GM21423 (cell line): ENCODE measurements around the gene SAPCD2.

Experiments used
- ATAC-seq: cut with Tn5 transposase; IDR thresholded peaks from one replicate; pipeline ENCODE4 v1.9.1; 2021; ENCODE audit warnings: mild to moderate bottlenecking, moderate library complexity; ENCODE audit not compliant: unreplicated experiment

SAPCD2 gene

DNA sequence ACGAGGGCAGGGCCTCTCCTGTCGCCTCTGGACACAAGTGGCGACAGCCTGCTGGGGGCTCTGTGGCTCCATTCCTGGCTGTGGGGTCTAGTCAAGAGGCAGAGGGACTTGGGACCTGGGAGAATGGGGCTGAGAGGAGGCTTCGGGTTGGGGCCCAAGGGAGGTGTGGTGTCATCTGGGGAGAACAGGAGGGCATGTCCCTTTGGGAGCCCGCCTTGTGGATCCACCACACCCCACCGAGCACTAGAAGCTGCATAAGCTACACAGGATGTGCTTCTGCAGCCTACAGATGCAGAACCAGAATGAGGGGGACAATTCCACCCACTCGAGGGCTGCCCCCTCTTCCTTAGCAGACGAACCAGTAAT lies 12.6 kb upstream of the SAPCD2 start:
- ATAC-seq: no peak

GRCh38 chr9:137082222-137082924 lies 12.0 kb upstream of the SAPCD2 start:
- no peak for ATAC-seq

DNA sequence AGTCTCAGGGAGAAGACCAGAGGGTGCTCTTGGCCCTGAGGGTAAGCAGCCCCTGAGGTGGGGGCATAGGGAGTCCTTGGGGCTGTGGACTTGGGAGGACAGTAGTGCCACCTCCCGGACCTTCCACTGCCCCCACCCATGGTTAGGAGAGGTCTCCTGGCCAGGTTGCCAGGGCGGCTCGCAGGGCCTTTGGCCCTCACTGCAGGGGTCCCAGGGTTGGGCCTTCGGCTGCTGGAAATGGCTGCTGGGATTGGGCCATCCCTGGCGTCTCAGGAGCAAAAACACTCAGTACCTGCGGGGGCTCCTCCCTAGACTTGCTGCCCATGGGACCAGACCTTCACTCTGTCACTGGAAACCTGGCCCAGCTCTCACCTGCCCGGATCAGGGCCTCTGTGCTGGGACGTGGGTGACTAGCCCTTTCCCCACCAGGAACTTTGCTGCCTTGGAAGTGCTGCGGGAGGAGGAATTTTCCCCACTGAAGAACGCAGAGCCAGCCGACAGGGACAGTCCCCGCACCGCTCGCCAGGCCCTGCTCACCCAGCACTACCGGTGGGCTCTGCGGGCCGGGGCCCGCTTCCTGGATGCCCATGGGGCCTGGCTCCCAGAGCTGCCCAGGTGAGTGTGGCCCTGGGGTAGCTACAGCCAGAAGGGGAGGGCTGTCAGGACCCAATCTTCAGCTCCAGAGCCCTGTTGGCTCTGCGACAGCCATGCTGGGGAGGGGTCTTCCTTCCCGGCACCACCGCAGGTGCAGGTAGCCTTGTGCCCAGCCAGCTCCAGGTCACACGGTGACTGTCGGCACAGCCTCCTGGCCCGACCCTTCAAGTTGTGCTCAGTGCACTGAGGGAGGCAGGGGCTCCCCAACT lies 10.1 kb upstream of the SAPCD2 start:
- no peak for ATAC-seq

GRCh38 chr9:137079401-137079787 lies 9.0 kb upstream of the SAPCD2 start:
- no peak for ATAC-seq

DNA sequence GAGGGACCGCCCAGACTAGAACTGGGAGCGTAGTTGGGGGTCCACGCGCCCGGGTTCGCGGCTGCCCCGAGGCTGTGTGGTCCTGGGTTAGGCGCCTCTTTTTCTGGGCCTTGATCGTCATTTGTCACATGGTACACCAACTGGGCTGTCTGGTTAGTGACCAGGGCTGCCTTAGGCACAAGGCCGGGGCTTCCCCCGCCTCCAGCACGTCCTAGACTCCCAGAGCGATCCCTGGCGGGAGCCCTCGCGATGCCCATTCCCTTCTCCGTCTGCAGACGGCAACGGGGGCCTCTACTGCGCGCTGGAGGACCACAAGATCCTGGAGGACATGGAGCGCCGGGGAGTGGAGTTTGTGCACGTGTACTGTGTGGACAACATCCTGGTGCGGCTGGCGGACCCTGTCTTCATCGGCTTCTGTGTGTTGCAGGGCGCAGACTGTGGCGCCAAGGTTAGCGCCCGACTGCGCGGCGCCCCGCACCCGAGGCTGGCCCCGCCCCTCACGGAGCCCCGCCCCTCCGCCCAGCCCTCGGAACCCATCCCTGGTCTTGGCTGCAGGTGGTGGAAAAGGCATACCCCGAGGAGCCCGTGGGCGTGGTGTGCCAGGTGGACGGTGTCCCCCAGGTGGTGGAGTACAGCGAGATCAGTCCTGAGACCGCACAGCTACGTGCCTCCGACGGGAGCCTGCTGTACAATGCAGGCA lies 8.5 kb upstream of the SAPCD2 start:
- no peak for ATAC-seq

DNA sequence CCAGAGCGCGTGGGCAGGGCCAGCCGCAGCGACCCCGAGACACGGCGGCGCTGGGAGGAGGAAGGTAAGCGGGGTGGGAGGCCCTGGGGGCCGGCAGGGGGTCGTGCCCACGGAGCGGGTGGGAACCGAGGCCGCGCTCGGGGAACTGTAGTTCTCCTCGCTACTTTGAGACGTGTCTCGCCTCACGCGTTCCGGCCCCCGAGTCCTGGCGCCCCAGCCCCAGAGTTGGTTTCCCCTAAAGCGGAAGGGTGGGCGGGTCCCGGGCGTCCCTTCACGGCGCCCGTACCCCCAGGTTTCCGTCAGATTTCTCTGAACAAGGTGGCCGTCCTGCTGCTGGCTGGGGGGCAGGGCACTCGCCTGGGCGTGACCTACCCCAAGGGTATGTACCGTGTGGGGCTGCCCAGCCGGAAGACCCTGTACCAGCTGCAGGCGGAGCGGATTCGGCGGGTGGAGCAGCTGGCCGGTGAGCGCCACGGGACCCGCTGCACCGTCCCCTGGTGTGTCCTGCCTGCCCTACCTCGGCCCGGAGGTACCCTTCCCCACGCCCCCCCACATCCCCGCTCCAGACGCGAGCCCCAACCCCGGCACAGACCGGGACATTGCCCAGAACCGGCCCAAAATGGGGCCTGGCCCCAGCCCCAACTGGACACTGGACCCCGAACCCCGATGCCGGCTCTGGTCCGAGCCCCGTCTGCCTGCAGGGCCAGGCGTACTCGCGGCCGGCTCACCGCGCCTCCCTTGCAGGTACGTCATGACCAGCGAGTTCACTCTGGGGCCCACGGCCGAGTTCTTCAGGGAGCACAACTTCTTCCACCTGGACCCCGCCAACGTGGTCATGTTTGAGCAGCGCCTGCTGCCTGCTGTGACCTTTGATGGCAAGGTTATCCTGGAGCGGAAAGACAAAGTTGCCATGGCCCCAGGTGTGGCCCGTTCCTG lies 7.7 kb upstream of the SAPCD2 start:
- peak; percentile 25 for ATAC-seq

- ATAC-seq: peak; percentile 42
These were observed 6.8 kb upstream of the SAPCD2 start, which contains the start of gene UAP1L1 for GRCh38 chr9:137077010-137077747. Gene UAP1L1, plus strand, starts transcription at chr9:137077517. Its CDS starts 16 bp downstream, at chr9:137077533.

GRCh38 chr9:137076636-137077009 lies 6.3 kb upstream of the SAPCD2 start:
- no peak for ATAC-seq

DNA sequence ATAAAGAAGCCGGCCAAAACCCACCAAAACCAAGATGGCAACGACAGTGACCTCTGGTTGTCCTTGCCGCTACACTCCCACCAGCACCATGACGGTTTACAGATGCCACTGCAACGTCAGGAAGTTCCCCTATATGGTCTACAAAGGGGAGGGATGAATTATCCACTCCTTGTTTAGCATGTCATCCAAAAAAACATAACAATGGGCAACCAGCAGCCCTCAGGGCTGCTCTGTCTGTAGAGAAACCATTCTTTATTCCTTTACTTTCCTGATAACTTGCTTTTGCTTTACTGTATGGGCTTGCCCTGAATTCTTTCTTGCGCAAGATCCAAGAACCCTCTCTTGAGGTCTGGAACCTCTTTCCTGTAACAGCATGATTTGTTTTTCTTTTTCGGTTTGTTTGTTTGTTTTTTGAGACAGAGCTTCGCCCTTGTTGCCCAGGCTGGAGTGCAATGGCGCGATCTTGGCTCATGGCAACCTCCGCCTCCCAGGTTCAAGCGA lies 5.0 kb upstream of the SAPCD2 start:
- ATAC-seq: no peak

DNA sequence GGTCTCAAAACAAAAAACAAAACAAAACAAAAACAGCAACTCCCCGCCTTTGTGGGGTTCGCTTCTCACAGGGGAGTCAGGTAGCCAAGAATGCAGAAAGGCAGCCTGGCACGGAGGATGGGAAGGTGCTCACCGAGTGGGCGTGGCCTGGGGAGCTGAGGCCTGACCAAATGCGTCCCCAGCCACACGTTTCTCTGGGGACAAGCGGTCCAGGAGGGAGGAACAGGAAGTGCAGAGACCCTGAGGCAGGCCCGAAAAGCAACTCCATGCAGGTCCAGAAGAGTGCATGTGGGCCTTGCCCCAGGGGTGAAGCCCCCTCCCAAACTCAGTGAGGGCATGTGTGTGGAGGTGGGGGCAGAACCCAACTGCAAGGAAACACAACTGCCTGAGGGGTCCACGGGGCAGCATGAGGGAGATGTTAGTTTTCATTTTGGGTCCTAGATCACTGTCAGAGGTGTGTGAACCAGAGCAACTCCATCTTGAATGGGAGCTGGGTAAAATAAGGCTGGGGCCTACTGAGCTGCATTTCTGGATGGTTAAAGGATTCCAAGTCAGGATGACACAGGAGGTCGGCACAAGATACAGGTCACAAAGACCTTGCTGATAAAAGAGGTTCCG lies 4.4 kb upstream of the SAPCD2 start:
- no peak for ATAC-seq

DNA sequence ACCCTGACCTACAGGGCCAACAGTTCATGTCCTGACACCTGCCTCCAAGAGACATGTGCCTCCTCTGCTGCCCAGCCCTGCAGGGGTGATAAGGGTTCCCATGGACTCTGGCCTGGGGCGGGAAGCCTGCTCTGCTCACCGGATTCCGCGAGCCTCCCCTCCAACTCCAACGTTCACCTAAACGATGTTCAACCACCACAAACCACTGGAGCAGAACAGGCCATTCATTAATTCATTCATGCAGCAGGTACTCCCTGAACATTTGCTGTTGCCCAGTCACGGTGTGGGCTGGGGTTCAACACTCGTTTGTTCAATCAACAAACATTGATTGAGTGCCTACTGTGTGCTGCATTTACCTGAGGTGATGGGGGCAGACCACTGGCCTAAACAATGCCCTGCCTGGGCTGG lies 3.6 kb upstream of the SAPCD2 start:
- no peak for ATAC-seq

DNA sequence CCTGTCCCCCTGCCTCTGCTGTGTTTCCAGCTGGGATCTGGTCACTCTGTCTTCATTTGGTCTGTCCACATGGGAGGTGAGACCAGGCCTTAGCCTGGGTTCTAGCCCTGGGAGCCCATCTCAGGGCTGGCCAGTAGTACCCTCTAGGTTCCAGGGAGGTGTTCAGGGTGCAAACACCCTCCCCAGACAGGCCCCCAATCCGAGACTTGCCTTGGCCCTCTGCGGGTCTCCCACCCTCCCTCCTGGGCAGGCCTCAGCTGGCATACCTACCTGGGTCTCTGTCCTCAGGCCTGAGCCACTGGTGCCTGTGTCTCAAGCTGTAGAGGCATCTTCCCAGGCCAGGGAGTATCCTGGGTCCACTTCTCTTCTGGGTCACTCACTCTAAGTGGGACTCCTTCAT lies 925 bp upstream of the SAPCD2 start:
- ATAC-seq: no peak

DNA sequence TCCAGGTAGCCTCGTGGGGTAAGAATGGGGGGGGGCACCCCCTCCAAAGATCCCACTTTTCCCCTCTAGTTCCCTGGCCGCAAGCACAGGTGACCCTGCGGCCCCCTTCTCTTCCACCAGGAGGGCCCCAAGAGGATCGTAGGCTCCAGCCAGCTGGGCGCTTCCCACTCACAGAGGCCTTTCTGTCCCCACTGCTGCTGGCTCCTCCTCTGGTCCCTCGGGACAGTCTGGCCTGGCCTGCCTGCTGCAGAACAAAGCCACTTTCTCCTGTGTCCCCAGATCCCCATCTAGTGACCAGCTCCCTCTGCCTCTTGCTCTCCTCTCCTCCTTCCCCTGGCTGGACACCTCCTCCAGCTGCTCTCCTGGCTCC lies 534 bp upstream of the SAPCD2 start:
- ATAC-seq: peak; percentile 6

- peak; percentile 16 for ATAC-seq
These were observed 757 bp downstream of the SAPCD2 start for GRCh38 chr9:137069508-137070091.

DNA sequence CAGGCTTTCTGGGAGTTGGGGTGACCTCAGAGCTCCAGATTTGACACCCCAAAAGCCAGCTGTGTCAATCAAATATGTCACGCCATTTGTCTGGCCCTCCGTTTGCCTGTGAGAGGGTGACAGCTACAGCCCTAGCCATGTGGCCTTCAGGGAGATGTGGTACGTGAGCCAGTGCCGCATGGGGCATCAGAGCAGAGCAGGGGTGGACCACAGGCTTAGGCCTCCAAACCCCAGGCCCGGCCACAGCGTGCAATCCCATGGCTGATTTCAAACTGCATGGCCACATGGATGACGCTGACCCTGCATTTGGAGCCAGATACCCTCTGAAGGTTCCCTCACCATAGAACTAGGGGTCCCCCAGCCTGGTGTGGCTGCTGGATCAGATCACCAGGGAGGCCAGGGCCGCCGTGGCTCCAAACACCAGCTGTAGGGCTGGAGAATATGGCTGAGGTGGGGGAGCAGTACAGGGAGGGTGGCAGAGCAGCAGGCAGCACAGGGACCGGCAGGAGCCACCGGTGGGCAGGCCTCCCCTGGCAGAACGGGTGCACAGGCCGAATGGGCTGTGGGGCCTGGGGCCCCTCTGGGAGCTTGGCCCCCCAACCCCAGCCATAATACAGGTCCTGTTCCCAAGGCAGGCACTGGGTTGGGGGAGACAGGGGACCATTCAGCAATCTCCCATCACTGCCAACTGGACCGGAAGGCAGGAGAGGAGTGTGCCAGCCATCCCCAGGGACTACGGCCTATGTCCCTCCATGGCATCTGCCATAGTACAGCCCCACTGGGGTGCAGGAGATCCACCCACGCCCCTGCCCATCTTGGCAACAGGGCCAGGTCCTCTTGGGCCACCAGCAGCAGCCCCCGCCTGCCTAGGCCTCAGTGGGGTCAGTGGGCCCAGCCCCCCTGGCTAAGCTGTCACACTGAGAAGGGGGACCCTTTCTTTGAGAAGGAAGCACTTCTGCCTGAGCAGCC lies 1.5 kb downstream of the SAPCD2 start:
- ATAC-seq: no peak

GRCh38 chr9:137067860-137068538 lies 2.4 kb downstream of the SAPCD2 start:
- no peak for ATAC-seq
